EL (cell line): ENCODE measurements around the gene RNF114.
A peak's percentile ranks its signal among the peaks of the same experiment; 100 is the strongest.
"Not testable (repeated sequence)": the region's sequence is repeated elsewhere in the genome, so short reads cannot be mapped to it uniquely, and the experiment has no call there.

ENCODE experiments used
- DNase-seq: peaks from one replicate; pipeline ENCODE4 v3.0.0-alpha.2; 2016

RNF114 gene

DNA sequence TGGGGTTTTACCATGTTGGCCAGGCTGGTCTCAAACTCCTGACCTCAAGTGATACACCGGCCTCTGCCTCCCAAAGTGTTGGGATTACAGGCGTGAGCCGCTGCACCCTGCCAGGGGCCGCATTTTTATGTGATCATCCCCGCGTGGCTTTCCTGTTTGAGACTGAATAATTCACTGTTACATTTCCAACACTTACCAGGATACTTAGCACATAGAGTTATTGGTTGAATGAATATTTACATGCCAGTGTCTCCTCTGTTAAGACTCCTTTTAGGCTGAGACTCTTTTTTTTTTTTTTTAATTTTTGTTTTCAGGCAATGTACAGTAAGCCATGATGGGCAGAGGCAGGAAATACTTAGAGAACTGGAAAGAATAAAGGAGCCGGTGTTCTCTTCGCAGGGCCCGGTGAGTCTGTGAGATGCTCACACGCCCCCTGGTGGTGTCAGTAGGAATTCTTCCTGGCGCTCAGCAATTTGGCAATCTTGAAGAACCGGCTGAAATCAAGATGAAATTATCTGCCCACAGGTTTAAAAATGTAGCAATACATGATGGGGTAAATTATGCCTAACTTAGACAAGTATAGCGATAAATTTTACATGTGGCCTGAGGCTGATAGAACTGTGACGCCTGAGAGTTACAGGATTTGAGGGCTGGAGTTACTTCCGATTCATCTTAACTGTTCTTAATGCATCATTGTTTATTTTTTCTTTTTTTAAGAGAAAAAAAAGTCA is 7.6 kb upstream of the RNF114 start:
- peak; percentile 86 for DNase-seq

DNA sequence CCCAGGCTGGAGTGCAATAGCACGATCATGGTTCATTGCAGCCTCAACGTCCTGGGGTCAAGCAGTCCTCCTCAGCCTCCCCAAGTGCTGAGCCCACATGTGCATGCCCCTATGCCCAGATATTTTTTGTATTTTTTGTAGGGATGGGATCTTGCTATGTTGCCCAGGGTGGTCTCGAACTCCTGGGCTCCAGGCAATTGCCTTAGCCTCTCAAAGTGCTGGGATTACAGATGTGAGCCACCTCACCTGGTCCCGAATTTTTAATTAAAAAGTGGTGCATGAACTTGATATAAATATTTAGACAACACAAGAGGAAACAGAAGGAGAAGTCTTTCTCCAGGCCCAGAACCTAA is 7.1 kb upstream of the RNF114 start:
- no peak for DNase-seq

DNA sequence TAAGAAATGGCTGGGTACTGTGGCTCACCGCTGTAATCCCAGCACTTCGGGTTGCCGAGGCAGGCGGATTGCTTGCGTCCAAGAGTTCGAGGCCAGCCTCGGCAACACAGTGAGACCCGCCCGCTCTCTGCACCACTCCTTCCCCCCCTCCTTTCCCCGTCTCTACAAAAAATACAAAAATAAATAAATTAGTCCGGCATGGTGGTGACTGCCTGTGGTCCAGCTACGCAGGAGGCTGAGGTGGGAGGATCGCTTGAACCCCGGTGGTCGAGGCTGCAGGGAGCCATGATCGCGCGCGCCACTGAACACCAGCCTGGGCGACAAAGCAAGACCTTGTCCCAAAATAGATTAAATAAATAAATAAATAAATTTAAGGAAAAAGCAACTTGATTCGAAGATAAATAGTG is 448 bp upstream of the RNF114 start:
- no peak for DNase-seq

DNA sequence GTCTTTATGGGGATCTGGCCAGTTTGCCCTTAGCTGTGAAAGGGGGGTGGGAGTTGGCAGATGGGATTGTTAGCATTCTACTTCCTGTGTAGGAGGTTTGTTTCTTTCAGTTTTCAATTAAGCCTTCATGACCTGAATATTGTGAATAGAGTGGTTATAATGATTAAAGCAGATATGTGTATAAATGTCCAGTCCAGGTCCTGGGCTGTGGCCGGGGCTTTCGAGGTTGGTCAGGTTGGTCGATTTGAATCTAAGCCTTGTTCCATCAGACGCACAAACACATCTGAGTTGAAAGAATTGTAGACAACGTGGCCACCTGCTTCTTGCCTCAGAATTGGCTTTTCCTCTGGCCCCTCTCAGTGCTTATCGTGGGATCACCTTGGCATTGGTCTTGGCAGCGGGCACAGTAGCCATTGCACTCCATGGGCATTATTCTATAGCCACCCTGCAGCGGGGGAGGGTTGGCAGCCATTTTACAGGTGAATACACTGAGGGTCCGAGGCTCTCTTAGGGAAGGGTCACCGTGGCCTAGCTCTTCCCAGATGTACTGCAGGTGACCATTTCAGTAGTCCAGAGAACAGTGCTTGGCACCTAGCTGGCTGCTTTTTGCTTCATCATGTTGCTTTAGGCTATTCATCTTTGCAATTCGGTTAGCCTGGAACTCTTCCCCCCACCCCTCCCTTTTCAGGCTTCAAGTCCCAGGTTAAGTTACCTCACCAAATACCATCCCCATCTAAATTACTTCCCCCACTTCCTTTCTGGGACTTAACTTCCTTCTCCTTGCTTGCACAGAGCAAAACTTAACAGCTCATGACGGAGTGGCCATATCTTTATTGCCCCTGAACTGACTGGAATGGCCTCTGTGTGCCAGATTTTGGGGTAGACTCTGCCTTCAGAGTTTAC is 1.1 kb downstream of the RNF114 start:
- no peak for DNase-seq

DNA sequence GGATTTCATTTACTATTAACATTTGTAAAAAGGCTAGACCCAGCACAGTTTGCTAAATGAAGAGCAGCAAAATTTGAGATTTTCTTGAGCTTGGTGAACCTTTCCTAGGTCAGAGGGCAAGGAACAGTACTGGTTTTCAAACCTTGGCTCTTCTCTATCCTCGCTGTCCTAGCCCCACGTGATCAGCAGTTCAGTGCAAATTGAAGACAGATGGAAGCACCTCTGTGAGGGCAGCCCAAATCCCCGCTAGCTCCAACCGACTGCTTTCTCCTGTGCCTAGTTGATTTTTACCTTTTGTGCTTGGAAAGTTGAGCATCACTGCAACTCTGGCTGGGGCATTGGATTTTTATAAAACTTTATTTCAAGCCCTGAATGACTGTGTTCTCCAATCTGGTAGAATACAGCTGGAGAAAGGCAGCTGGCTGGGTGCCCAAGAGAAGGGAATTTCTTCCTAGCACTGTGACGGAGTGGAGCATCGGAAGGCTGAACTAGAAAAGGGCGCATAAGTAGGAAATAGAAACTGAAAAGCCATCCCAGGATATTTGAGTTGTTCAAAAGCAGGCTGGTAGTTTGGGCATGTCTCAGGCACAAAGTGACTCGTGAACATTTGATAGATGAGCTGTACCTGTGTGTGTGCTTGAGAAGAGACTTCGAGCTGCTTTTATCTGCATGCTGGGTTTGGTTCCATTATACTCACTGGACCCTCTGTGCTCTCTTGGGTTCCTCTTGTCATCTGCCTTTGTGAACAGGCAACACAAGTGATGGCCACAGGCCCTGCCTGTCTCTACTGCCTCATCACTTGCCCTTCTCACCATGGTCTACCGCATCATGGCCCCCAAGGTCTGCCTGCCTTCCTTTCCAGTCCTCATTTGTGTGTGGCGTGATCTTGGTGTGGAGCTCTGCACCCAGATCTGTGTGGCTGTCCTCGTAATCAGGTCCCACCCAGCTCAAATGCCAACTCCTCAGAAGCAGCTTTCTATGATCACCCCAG is 2.3 kb downstream of the RNF114 start:
- peak; percentile 66 for DNase-seq

DNA sequence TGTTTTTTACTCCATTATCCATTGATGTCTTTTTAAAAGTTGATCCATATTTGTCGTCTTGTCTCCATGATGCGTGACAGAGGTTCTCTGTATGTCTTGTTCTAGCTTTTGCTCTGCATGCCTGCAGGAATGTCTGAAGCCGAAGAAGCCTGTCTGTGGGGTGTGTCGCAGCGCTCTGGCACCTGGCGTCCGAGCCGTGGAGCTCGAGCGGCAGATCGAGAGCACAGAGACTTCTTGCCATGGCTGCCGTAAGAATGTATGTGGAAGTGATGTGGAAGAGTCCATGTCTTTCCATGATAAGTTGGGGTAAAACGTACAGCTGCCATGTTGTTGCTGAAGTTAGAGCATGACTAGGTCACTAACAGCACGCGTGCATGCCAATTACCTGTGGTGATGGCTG is 5.3 kb downstream of the RNF114 start:
- DNase-seq, result no peak

DNA sequence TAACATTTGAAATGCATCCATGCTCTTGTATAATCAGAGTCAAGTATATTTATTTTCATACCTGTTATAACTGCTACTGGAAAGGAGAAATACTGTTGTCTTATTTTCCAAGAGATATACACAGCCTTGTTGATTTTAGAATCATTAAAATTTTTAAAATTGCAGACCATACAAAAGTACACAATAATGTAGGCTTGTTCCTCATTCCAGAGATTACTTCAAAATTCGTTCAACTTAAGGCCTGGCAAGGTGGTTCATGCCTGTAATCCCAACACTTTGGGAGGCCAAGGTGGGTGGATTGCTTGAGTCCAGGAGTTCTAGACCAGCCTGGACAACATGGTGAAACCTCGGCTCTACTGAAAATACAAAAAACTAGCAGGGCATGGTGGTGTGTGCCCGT is 6.1 kb downstream of the RNF114 start:
- no peak for DNase-seq

DNA sequence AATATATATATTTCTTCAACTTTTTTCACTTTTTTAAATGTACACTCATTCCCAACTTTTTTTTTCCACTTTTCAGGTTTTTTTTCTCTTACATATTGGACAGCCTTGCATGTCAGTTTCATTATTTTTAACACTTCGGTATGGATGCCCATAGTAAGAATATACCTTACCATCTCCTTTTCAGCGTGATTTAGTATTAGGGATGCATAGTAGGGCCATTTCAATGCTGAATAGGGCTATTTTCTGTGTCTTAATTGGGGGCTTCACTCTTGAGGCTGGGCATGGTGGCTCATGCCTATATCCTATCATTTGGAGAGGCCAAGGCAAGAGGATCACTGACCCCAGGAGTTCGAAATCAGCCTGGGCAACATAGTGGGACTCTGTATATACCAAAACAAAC is 6.7 kb downstream of the RNF114 start:
- DNase-seq, result no peak

DNA sequence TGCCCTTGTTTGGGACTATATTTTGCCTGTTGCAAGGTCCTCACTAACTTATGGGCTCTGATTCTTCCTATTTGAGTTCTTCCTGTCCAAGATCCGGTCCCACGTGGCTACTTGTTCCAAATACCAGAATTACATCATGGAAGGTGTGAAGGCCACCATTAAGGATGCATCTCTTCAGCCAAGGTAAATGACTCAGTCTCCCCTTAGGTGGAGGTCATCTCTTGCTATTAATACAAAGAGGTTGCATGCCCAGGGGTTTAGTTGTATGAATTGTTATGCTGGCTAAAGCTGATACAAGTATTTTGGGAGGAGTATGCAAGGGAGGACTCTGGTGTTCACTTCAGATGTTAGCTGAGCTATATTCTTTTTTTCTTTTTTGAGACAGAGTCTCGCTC is 9.1 kb downstream of the RNF114 start:
- DNase-seq, result no peak

DNA sequence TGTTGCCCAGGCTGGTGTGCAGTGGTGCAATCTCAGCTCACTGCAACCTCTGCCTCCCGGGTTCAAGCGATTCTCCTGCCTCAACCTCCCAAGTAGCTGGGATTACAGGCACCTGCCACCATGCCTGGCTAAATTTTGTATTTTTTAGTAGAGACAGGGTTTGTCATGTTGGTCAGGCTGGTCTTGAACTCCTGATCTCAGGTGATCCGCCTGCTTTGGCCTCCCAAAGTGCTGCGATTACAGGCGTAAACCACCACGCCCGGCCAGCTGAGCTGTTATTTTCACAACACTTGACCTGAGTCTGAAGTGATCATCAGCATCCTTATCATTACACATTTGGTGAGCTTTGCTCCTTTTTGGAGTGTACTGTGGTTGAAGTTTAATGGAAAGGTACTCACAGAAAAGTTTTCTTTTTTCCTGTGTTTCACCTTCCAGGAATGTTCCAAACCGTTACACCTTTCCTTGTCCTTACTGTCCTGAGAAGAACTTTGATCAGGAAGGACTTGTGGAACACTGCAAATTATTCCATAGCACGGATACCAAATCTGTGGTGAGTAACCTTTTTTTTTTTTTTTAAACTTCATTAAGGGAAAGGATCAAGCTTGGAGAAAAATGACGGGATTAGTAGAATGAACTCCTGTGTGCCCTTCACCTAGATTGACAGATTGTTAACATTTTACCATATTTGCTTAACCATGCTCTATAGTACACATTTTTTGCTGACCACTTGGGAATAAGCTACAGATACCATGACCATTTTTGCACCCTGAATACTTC is 9.7 kb downstream of the RNF114 start:
- DNase-seq, result no peak

DNA sequence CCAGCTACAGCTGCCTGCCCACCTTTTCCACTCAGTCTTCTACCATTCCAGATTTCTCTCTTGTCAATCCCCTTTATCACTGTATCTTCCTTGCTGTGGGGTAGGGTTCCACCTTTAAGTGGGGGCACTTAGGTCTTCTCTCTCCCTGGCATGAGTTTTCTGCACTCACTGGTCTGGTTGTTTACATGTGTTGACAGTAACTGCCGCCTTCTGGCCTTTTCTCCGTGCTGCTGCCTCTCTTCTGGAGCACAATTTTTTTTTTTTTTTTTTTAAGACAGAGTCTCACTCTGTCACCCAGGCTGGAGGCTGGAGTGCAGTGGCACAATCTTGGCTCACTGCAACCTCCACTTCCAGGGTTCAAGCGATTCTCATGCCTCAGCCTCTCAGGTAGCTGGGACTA is 12.0 kb downstream of the RNF114 start:
- DNase-seq, result no peak

DNA sequence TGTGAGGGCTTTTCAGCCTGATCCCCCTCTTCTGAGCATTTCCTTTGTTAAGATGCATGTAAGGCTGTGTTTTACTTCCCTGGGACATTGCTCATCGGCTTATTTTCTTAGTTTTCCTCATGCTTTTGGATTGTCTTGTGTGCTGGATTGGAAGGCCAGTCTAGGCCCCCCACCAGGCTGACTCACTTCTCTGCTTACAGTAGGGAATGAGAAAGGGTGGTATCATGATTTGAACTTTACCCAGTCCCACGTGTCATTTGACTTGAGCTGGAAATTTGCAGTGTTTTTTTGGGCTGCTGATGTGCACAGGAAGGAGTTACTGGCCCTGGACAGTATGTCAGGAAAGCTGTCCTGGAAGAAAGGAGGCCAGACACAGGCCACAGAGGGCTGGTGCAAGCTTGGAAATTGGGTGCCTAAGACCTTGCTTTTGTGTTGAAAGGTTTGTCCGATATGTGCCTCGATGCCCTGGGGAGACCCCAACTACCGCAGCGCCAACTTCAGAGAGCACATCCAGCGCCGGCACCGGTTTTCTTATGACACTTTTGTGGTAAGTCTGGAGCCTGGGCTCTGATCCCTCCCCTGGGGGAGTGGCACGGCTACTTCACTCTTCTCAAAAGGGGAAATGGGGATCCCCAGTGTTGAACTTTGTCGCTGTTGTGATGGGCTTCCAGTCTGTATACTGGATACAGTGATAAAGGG is 12.8 kb downstream of the RNF114 start:
- peak; percentile 94 for DNase-seq

DNA sequence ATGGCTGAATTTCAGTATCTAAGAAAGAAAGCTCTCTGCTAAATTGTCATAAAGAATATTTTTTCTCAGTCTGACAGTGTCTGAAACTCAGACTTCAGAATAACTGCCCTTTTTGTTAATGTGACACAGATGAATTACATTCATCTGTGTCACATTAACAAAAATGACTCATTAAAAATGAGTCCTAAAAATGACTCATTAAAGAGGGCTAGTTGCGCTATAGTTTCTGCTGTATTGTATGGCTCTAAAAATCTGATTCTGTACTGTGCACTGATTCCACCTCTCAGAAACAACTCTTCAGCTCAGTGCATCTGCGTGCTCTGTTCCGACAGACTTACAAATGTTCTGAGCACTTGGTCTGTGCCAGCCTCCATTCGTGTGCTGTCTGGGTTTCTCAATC is 15.0 kb downstream of the RNF114 start:
- DNase-seq, result peak; percentile 76

DNA sequence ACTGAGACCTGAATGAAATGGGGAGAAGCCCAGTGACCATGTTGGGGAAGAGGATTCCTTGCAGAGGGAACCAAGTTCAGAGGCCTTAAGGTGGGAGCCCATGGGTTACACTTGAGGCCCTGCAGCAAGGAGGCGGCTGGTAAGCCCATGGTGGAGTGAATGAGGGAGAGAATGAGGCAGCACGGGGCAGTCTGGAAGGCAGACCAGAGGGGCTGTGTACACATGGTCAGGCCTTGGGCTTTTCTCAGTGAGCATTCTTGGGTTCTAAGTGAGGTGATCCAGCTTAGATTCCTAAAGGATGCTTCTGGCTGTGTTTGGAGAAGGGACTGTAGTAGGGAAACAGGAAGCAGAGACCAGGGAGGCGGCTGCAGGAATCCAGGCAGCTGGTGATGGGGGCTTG is 19.0 kb downstream of the RNF114 start:
- DNase-seq, result no peak

DNA sequence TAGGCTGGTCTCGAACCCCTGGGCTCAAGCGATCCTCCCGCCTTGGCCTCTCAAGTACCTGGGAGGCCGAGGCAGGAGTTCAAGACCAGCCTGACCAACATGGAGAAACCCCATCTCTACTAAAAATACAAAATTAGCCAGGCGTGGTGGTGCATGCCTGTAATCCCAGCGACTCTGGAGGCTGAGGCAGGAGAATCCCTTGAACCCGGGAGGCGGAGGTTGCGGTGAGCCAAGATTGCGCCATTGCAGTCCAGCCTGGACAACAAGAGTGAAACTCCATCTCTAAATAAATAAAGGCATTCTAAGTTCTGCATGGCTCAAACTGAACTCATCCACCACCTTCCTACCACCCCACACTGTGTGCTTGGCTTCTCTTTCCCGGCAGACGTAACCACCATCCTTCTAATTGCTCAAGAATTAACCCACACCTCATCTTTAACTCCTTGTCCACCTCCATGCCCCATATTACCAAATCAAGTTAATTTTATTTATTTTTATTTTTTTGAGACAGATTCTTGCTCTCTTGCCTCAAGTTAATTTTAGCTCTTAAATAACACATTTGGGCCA is 19.7 kb downstream of the RNF114 start:
- DNase-seq, result not testable (repeated sequence)

DNA sequence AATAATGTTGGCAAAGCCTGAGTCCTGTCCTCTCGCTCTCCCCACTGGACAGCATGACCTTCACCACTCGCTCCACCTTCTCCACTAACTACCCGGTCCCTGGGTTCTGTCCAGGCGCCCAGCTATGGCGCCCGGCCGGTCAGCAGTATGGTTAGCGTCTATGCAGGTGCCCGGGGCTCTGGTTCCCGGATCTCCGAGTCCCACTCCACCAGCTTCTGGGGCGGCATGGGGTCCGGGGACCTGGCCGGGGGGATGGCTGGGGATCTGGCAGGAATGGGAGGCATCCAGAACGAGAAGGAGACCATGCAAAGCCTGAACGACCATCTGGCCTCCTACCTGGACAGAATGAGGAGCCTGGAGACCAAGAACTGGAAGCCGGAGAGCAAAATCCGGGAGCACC is 20.5 kb downstream of the RNF114 start:
- DNase-seq, result no peak

DNA sequence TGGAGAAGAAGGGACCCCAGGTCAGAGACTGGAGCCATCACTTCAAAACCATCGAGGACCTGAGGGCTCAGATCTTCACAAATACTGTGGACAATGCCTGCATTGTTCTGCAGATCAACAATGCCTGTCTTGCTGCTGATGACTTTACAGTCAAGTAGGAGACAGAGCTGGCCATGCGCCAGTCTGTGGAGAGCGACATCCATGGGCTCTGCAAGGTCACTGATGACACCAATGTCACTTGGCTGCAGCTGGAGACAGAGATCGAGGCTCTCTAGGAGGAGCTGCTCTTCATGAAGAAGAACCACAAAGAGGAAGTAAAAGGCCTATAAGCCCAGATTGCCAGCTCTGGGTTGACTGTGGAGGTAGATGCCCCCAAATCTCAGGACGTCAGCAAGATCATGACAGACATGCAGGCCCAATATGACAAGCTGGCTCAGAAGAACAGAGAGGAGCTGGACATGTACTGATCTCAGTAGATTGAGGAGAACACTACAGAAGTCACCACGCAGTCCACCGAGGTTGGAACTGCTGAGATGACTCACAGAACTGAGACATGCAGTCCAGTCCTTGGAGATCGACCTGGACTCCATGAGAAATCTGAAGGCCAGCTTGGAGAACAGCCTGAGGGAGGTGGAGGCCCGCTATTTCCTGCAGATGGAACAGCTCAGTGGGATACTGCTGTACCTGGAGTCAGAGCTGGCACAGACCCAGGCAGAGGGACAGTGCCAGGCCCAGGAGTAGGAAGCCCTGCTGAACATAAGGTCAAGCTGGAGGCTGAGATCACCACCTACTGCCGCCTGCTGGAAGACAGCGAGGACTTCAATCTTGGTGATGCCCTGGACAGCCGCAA is 21.1 kb downstream of the RNF114 start:
- DNase-seq, result not testable (repeated sequence)

DNA sequence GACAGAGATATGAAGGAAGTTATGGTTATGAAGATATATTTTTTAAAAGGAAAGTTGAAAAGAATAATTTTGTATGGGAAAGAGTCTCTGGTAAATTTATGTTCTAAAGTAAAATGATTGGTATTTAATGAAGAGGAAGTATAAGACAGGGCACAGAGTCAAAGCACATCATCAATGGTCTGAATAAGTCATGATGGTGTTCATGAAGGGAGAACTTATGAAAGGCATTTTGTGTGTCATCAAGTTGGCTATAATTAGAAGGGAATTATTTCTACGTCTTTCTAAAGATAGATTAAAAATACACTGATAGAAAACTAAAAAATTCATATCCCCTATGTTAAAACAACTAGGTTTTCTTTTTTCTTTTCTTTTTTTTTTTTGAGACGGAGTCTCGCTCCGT is 25.2 kb downstream of the RNF114 start:
- DNase-seq, result no peak

DNA sequence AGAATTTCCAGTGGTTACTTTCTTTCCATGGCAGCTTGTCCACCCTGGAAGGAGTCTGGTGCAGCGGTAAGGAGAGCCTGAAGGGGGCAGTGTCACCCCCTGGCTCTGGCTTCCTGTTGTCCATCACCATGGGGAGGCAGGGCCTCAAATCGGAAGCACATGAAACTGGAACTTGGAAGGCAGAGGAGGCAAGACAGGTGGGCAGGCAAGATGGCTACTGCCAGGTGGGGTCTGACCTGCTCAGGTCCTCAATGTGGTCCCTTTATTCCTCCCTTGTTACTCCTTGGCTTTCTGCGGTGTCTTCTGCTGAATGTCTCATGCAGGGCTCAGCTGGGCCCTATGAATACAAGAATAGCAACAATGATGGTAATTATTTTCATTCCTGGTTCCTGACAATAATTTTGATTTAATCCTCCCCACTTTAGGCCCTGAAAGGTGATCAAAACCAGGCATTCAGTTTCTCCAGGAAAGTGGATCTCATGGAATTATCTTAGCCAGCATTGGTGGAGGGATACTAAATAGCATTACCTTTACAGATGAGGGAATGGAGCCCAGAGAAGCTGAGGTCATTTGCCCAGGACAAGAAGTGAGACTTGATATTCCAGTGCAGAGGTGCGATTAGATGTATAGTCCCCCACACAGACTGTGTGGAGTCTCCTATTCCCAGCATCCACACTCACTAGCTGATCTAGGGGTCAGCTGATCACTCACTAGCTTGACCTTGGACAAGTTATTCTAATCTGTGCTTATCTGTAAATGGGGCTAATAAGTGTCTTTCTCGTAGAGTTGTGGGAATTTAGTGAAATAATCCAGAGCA is 29.0 kb downstream of the RNF114 start:
- DNase-seq, result peak; percentile 49
